ENCODE measurements around the gene PRKCA. TPM values are rescaled to one million over a fixed set of nuclear protein-coding genes. Genes with fewer than 3 reads are reported as not detected.
A peak's percentile ranks its signal among the peaks of the same experiment; 100 is the strongest.

The PRKCA gene
- total RNA-seq, 3 donors from 2014 or later, result 5.1 to 10.5 (median 6.6) TPM

- H3K36me3 ChIP-seq, result no peaks in the 10 kb centered on the region
- no peak overlapping the region for H3K27ac ChIP-seq
- no peaks in the 10 kb centered on the region for H3K9me3 ChIP-seq
- no peaks in the 10 kb centered on the region for H3K4me1 ChIP-seq
- no peak for DNase-seq (ENCODE audit: low spot score in 2 of 2)
- no peak overlapping the region for H3K4me3 ChIP-seq
- H3K27me3 ChIP-seq, result no peaks in the 10 kb centered on the region
- no peak for TF ChIP-seq POLR2A (IDR thresholded peaks at IDR 0.05)
- TF ChIP-seq CTCF (IDR thresholded peaks at IDR 0.05), result no peak
- TF ChIP-seq POLR2AphosphoS5 (IDR thresholded peaks at IDR 0.05), result no peak
- intact Hi-C loops (cut with DNase I; ENCODE audit: low total_unique reads), result no loop called here
Measured at GRCh38 chr17:66671156-66671555, 368.7 kb downstream of the PRKCA start.

GRCh38 chr17:66673668-66674276 lies 371.4 kb downstream of the PRKCA start:
- Histone ChIP-seq H3K9me3 (no peaks in the 10 kb centered on the region), H3K27ac (peak overlapping the region in 1 of 2 donors; percentile 0), H3K4me3 (no peak overlapping the region), H3K27me3 (no peaks in the 10 kb centered on the region), H3K4me1 (no peaks in the 10 kb centered on the region), H3K36me3 (no peaks in the 10 kb centered on the region)
- intact Hi-C loops (cut with DNase I; ENCODE audit: low total_unique reads), result no loop called here
- peak; percentile 58 to 86 (median 84) for TF ChIP-seq CTCF (IDR thresholded peaks at IDR 0.05)
- TF ChIP-seq POLR2AphosphoS5 (IDR thresholded peaks at IDR 0.05), result no peak
- DNase-seq (ENCODE audit: low spot score in 2 of 2), result peak in 1 of 2 donors; percentile 59

GRCh38 chr17:66675273-66675990 lies 373.0 kb downstream of the PRKCA start:
- intact Hi-C loops (cut with DNase I; ENCODE audit: low total_unique reads), result no loop called here
- TF ChIP-seq POLR2A (IDR thresholded peaks at IDR 0.05) (no peak), CTCF (IDR thresholded peaks at IDR 0.05) (no peak), POLR2AphosphoS5 (IDR thresholded peaks at IDR 0.05) (no peak)
- Histone ChIP-seq H3K36me3 (no peaks in the 10 kb centered on the region), H3K9me3 (no peaks in the 10 kb centered on the region), H3K27ac (peak overlapping the region; percentile 88 to 90), H3K4me3 (peak overlapping the region in 2 of 3 donors; percentile 36 to 60), H3K27me3 (no peaks in the 10 kb centered on the region), H3K4me1 (no peaks in the 10 kb centered on the region)
- DNase-seq (ENCODE audit: low spot score in 2 of 2), result no peak

GRCh38 chr17:66675991-66676371 lies 373.6 kb downstream of the PRKCA start:
- H3K4me3 ChIP-seq, result peak overlapping the region in 2 of 3 donors; percentile 36 to 60
- no peaks in the 10 kb centered on the region for H3K27me3 ChIP-seq
- no peaks in the 10 kb centered on the region for H3K4me1 ChIP-seq
- intact Hi-C loops (cut with DNase I; ENCODE audit: low total_unique reads), result no loop called here
- no peak for TF ChIP-seq POLR2A (IDR thresholded peaks at IDR 0.05)
- no peak for TF ChIP-seq CTCF (IDR thresholded peaks at IDR 0.05)
- no peak for TF ChIP-seq POLR2AphosphoS5 (IDR thresholded peaks at IDR 0.05)
- H3K9me3 ChIP-seq, result no peaks in the 10 kb centered on the region
- H3K36me3 ChIP-seq, result no peaks in the 10 kb centered on the region
- H3K27ac ChIP-seq, result peak overlapping the region; percentile 88 to 90
- DNase-seq (ENCODE audit: low spot score in 2 of 2), result peak in 1 of 2 donors; percentile 76

- peak; percentile 77 to 86 for DNase-seq (ENCODE audit: low spot score in 2 of 2)
- Histone ChIP-seq H3K27ac (peak overlapping the region; percentile 88 to 90), H3K4me1 (no peaks in the 10 kb centered on the region), H3K36me3 (no peaks in the 10 kb centered on the region), H3K27me3 (no peaks in the 10 kb centered on the region), H3K9me3 (no peaks in the 10 kb centered on the region), H3K4me3 (peak overlapping the region in 2 of 3 donors; percentile 36 to 60)
- TF ChIP-seq CTCF (IDR thresholded peaks at IDR 0.05) (no peak), POLR2AphosphoS5 (IDR thresholded peaks at IDR 0.05) (peak in 1 of 3 donors; percentile 16), POLR2A (IDR thresholded peaks at IDR 0.05) (no peak)
- intact Hi-C loops (cut with DNase I; ENCODE audit: low total_unique reads), result no loop called here
Measured at GRCh38 chr17:66676421-66676820, 374.0 kb downstream of the PRKCA start.
